SK-N-MC (cell line): Measurements from ENCODE around the gene POLK.

ENCODE experiments used
- DNase-seq: peaks from one replicate; pipeline ENCODE4 v3.0.0-alpha.2; 2011; ENCODE audit warnings: low read depth, low spot score
- H3K27ac ChIP-seq: fragments of 200-600 bp; sonication (generic); 2 replicates; pipeline ENCODE4 v1.5.1; 2016; ENCODE audit warnings: mixed run types
- H3K36me3 ChIP-seq: fragments of 200-600 bp; sonication (generic); 2 replicates; pipeline ENCODE4 v1.6.1; 2017; ENCODE audit warnings: antibody characterized with exemption, low read length, mixed read lengths; ENCODE audit not compliant: insufficient read depth
- H3K4me3 ChIP-seq: fragments of 200-600 bp; sonication (generic); 2 replicates; pipeline ENCODE4 v1.5.1; 2016
- H3K9ac ChIP-seq: fragments of 200-600 bp; sonication (generic); 2 replicates; pipeline ENCODE4 v1.8.0; 2017; ENCODE audit warnings: mixed run types, mixed read lengths; ENCODE audit not compliant: insufficient read length
- H3K9me3 ChIP-seq: fragments of 200-600 bp; sonication (generic); 2 replicates; pipeline ENCODE4 v1.6.1; 2017; ENCODE audit warnings: low read depth, mild to moderate bottlenecking, antibody characterized with exemption, low read length, moderate library complexity, mixed read lengths
- EZH2 ChIP-seq: fragments of 200-600 bp; sonication (generic); IDR thresholded peaks from one replicate; pipeline ENCODE4 v1.6.1; 2017; ENCODE audit warnings: antibody characterized with exemption
- FOXP2 ChIP-seq: optimal IDR thresholded peaks from 2 replicates; pipeline ENCODE3; 2011; ENCODE audit warnings: mild to moderate bottlenecking, moderate library complexity; ENCODE audit not compliant: insufficient read depth; ENCODE audit errors: extremely low read length, control extremely low read depth
- POLR2AphosphoS5 ChIP-seq: IDR thresholded peaks from 2 replicates; pipeline ENCODE4 v1.6.1; 2012; ENCODE audit warnings: mild to moderate bottlenecking, low read depth, low read length, borderline replicate concordance

POLK gene

GRCh38 chr5:75648712-75649111 lies 137.0 kb downstream of the POLK start:
- no peak for TF ChIP-seq FOXP2
- TF ChIP-seq POLR2AphosphoS5: no peak
- no peak for TF ChIP-seq EZH2
- Histone ChIP-seq H3K27ac (no peak overlapping the region), H3K9ac (no peak overlapping the region), H3K9me3 (no peaks in the 10 kb centered on the region), H3K4me3 (no peak overlapping the region), H3K36me3 (no peaks in the 10 kb centered on the region)
- DNase-seq: no peak
